K562 (cell line): ENCODE data around the gene HIVEP3. TPM values are rescaled to one million over a fixed set of nuclear protein-coding genes. Genes with fewer than 3 reads are reported as not detected.

Experiments used
- AFF1 ChIP-seq, 2 experiments: fragments of 450-650 bp; IDR thresholded peaks; 2 replicates each; pipeline ENCODE4 v1.6.1; 2018; ENCODE audit warnings: mild to moderate bottlenecking in 2 of 2, low read depth in 1 of 2; ENCODE audit not compliant: partially characterized antibody in 2 of 2
- E2F4 ChIP-seq: sonication (generic); formaldehyde crosslinking; IDR thresholded peaks from 2 replicates; pipeline ENCODE4 v1.8.0; 2022; ENCODE audit warnings: mild to moderate bottlenecking, low read depth, missing genetic modification reagents
- FOXJ2 ChIP-seq: fragments of 200-800 bp; sonication (Bioruptor generic); IDR thresholded peaks from 2 replicates; pipeline ENCODE4 v1.6.1; 2016; ENCODE audit warnings: missing genetic modification characterization, missing compliant biosample characterization
- MXD1 ChIP-seq: fragments of 250-450 bp; sonication (Bioruptor Pico); IDR thresholded peaks from 2 replicates; pipeline ENCODE4 v1.8.0; 2021; ENCODE audit warnings: borderline replicate concordance, mild to moderate bottlenecking, moderate library complexity; ENCODE audit not compliant: poor library complexity, severe bottlenecking
- RBFOX2 ChIP-seq: fragments of 200-400 bp; formaldehyde crosslinking; IDR thresholded peaks from 2 replicates; pipeline ENCODE4 v1.6.1; 2017; ENCODE audit warnings: low read depth, mild to moderate bottlenecking, low read length, moderate library complexity
- RBM25 ChIP-seq: fragments of 200-400 bp; formaldehyde crosslinking; IDR thresholded peaks from 2 replicates; pipeline ENCODE4 v1.6.1; 2018; ENCODE audit warnings: low read length, low read depth, moderate library complexity; ENCODE audit not compliant: severe bottlenecking
- SMAD1 ChIP-seq: fragments of 150-350 bp; IDR thresholded peaks from 2 replicates; pipeline ENCODE4 v1.6.1; 2014; ENCODE audit warnings: low read length, low read depth; ENCODE audit not compliant: partially characterized antibody
- THRA ChIP-seq: fragments of 450-650 bp; IDR thresholded peaks from 2 replicates; pipeline ENCODE4 v1.6.1; 2017; ENCODE audit warnings: mild to moderate bottlenecking, moderate library complexity
- ZNF124 ChIP-seq: sonication (generic); formaldehyde crosslinking; IDR thresholded peaks from 2 replicates; pipeline ENCODE4 v1.8.1; 2022; ENCODE audit warnings: missing genetic modification reagents
- polyA plus RNA-seq, 8 experiments: library from polyadenylated mRNA; depleted of rRNA in 4 of 8; stranded (reverse) in 5 of 8; unstranded in 3 of 8; fragments of >200 nt; fragmentation: Nextera tagmentation in 2 of 8; fragmentation: Illumina TruSeq in 1 of 8; extraction: Ambion mirVana in 2 of 8; extraction: Trizol in 1 of 8; gene quantifications; 2 replicates each; pipeline versions ENCODE4 v1.2.1 to v1.2.3, GENCODE V29; 2011 to 2014; ENCODE audit warnings: inconsistent platforms in 1 of 8, missing spikeins in 1 of 8
- total RNA-seq, 7 experiments: library from RNA; depleted of rRNA in 6 of 7; stranded (reverse); fragments of >200 nt in 6 of 7; fragmentation: Illumina TruSeq in 2 of 7; extraction: Trizol in 2 of 7; gene quantifications; 2 replicates each; pipeline versions ENCODE4 v1.2.1 to v1.2.3, GENCODE V29; 2011 to 2021; ENCODE audit warnings: low replicate concordance in 1 of 7
- TF ChIP-seq, protein P1 (sequence below): sonication (generic); formaldehyde crosslinking; IDR thresholded peaks from 2 replicates; pipeline ENCODE4 v1.8.0; 2023; ENCODE audit warnings: mild to moderate bottlenecking, missing genetic modification reagents

The HIVEP3 gene
- total and polyA plus RNA-seq, 9 of the 15 experiments (the other 6 are each of a cell fraction or from before 2014, with no cell fraction given) = 0.09 to 0.58 (median 0.34) TPM; not detected in 1

DNA sequence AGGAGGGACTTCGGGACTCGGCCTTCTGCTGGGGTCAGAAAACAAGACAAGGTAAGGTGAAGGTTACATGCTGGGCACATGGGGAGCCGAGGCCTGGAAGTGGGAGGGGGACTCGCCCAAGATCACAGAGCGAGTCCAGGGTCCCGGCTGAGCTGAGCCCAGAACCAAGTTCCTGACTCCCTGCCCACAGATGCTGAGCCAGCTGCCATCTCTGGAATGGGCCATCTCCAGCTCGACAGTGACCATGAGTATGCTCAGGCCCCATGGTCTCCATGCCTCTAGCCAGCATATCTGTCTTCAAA lies 407.5 kb downstream of the HIVEP3 start (continued):
- no peak for TF ChIP-seq E2F4
- no peak for TF ChIP-seq ZNF124 (CRISPR knock-in tag)
- TF ChIP-seq THRA = no peak
- TF ChIP-seq RBFOX2 = no peak
- TF ChIP-seq, protein P1, sequence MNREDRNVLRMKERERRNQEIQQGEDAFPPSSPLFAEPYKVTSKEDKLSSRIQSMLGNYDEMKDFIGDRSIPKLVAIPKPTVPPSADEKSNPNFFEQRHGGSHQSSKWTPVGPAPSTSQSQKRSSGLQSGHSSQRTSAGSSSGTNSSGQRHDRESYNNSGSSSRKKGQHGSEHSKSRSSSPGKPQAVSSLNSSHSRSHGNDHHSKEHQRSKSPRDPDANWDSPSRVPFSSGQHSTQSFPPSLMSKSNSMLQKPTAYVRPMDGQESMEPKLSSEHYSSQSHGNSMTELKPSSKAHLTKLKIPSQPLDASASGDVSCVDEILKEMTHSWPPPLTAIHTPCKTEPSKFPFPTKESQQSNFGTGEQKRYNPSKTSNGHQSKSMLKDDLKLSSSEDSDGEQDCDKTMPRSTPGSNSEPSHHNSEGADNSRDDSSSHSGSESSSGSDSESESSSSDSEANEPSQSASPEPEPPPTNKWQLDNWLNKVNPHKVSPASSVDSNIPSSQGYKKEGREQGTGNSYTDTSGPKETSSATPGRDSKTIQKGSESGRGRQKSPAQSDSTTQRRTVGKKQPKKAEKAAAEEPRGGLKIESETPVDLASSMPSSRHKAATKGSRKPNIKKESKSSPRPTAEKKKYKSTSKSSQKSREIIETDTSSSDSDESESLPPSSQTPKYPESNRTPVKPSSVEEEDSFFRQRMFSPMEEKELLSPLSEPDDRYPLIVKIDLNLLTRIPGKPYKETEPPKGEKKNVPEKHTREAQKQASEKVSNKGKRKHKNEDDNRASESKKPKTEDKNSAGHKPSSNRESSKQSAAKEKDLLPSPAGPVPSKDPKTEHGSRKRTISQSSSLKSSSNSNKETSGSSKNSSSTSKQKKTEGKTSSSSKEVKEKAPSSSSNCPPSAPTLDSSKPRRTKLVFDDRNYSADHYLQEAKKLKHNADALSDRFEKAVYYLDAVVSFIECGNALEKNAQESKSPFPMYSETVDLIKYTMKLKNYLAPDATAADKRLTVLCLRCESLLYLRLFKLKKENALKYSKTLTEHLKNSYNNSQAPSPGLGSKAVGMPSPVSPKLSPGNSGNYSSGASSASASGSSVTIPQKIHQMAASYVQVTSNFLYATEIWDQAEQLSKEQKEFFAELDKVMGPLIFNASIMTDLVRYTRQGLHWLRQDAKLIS (CRISPR knock-in tag) = no peak
- TF ChIP-seq MXD1 (CRISPR knock-in tag) = no peak
- TF ChIP-seq SMAD1 = no peak
- no peak for TF ChIP-seq FOXJ2 (tag)
- no peak for TF ChIP-seq RBM25
- no peak for TF ChIP-seq AFF1 (IDR thresholded peaks at IDR 0.05; ENCODE audit: low read depth in 1 of 2, partially characterized antibody in 2 of 2)
